ENCODE results near the gene THRB. TPM values are rescaled to one million over a fixed set of nuclear protein-coding genes. Genes with fewer than 3 reads are reported as not detected.

The THRB gene
- polyA plus RNA-seq, 3 donors: 27.1 to 31.1 (median 28.1) TPM

DNA sequence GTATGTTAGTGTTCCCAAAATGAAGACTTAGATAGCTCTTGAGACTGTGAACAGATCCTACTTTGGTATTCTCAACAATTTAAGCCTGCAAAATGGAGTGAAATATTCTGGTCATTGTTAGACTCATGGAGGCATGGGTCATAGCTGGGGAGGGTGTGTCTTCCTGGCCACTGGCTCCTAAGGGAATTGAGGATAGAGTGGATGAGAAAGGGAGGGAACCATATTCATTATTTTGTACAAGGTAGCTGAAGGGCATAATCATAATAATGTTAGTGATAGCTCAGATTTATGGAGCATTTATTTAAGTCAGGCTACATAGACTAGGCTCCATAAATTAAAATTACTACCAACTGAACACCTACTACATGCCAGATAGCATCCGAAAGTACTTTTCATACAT, 295.9 kb downstream of the THRB start:
- no peak for DNase-seq (ENCODE audit: low read depth in 3 of 3, low spot score in 2 of 3)

DNA sequence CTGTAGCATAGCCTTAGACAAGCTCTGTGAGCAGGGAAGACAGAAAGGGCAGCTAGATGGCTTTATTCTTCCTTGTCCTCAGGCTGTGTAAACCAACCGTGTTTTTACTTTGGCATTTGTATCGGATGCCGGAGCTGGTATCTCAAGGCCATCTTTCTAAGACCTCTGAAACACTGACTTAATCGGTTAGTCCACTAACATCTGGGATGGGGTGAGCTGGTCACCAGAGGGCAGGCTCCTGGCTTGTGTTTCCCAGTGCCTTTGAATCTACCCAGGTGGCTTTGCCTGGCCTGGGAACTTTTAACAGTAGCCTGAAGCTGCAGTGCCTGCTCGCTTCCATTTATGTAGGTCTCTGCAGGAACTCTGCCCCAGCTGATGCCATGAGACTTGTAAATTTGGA, 296.8 kb downstream of the THRB start:
- DNase-seq (ENCODE audit: low read depth in 3 of 3, low spot score in 2 of 3): no peak

DNA sequence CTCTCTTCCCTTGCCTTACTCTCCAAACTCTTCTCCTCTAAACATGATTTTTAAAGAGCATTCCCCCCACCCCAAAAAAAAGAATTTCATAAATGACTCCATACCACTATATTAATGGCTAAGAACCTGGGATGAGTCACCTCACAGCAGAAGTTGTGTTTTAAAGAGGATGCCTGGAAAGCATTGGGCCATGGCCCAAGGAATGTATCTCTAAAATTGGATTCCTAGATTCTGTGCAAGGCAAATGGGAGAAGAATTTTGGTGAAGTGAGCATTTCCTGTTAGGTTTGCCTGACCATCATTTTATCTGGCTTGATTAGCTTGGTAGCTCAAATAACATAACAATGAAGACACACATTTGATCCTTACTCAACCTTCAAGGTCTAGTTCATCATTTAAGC, 298.1 kb downstream of the THRB start:
- DNase-seq (ENCODE audit: low read depth in 3 of 3, low spot score in 2 of 3): no peak

DNA sequence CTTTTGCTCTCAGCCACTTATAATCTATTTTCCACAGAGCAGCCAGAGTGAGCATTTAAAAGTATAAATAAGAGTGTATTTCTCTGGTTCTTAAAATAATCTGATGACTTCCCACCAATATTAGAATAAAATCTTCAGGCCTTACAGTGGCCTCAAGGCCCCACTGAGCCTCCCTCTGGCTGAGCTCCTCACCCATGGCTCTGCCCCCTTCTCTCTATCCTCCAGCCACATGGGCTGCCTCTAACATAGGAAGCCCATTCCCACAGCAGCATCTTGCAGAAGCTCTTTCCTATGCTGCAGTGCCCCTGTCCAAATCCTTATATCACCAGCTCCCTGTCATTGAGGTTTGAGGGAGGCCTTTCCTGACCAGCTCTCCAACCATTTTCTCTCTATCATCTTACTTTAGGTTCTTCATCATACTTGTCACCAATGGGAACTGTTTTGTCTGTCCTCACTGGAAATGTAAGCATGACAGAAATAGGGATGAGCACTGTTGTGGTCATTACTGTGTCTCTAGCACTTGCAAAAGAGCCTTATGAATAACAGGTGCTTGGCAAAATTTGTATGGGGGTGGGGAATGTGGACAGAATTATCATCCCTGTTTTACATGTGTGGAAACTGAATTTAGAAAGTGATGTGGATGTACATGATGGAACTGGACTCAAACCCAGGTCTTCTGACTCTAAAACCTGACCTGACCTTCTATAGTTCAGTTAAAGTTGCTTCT, 299.0 kb downstream of the THRB start:
- DNase-seq (ENCODE audit: low read depth in 3 of 3, low spot score in 2 of 3): no peak

DNA sequence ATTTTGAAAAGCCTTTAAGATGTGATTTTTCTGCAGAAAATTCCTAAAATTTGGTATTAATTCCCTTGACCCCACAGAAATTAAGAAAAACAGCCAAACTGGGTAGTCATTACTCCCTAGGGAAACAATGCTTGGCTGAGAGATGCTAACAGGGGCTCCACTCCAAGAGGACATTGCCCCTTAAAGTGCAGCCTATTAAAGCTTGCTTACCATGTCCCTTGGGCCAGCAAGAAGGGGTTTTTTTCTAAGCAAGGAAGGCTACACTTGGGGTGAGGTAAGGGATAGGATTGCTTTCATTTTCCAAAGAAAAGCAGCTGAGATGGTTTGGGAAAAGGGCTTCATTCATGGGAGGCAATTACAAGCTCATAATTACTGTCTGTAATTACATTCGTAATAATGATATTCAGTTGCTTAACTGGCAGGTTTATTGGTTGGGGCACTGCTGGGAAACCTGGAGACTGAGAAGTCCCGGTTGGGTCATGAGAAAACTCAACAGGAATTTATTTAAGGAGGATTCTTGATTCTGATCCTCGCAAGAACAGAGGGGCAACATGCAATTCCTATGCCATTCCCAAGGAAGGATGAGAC, 302.1 kb downstream of the THRB start:
- no peak for DNase-seq (ENCODE audit: low read depth in 3 of 3, low spot score in 2 of 3)

DNA sequence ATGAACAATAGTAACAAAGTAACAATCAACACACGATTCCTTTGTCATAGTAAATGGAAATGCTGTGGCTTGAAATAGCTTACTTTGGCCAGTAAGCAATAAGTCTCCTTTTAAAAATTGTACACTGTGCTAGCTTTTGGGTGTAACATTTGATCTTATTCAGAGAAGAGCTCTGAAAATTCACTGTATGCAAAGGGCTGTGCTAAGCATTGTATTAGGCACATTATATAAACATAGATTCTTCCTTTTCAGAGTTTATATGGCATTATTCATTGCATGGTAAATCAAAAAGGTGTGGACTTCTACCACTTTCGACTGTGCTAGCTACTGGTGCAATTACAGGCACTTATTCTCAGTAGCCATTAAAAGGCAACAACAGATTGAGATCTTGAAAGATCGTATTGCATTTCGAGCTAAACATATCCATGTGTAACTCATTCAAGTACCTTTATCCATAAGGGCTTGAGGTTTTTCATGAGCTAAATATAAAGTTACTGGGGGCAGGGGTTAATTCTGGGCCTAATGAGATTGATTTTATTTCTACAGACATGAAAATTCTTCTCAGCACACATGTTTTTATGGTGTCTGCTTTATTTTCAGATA, 302.7 kb downstream of the THRB start:
- no peak for DNase-seq (ENCODE audit: low read depth in 3 of 3, low spot score in 2 of 3)

DNA sequence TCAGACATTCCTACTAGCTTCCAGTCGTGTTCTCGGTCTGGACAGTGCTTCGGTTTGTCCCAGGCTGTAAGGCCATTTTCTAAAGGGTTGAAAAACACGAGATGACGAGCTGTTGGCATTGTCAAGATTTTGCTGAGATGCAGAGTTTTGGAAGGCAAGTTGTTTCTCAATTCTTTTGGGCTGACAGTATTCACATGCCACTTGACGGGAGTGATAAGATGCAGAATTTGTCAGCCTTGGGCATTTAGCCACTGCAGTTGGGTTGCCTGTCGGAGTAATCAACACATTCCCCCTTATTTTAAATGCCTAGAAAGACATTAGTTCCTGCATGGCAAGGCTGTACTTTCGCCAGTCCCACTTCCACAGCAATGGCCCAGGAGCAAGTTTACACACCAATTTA, 304.4 kb downstream of the THRB start:
- DNase-seq (ENCODE audit: low read depth in 3 of 3, low spot score in 2 of 3): no peak

DNA sequence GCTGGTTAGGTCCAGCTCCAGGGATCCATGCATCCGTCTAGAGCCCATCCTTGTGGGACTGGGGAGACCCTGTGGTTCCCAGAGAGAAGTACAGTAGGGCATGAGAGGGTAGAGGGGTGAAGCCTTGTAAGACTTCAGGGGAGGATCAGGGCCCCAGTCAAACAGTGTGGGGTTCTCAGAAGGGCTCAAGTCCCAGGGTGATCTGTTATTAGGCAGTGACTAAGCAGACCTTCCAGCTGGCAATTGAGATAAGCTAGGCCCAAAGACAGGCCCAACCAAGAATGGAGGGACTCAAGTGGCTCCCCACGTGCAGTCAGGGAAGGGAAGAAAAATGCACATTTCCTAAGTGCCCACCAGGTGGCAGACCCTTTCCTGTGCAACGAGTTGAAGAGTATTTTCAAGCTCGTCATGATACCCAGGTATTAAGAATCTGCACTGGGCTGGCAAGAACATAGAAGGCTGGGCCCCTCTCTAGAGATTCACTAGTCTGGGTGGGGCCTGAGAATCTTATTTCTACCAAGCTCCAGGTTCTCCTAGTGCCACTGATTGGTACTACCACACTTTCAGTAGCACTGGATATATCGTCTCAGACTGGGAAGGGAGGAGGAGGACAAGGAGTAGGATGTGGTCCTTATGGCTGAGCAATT, 308.8 kb downstream of the THRB start:
- peak in 2 of 3 donors; percentile 12 to 15 for DNase-seq (ENCODE audit: low read depth in 3 of 3, low spot score in 2 of 3)

DNA sequence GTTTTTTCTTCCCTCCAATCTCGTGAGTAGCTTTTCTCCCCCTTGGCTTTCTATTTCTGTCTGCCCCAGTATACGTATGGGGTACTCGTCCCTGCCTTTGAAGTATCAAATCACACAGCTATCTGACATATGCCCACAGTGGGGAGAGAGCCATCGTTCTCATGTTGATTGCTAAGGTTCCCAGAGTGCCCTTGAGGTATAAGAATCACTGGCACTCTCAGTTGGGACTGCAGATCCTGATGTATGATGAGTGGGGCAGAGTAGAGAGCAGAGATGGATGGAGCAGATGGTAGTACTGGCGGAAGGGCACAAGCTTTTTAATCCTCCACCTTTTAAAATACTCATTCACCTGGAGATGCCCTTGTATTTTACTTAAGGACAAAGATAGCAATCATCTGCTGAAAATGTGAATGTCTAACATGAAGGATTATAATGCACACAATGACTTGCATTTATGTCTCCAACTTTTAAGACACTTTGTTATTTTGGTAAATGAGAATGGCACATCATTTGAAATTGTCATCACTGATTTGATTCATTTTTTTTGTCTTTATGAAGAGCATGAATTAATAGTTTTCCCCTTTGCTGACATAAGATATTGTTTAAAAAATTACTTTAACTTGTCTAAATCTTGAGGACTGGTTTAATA, 310.0 kb downstream of the THRB start:
- DNase-seq (ENCODE audit: low read depth in 3 of 3, low spot score in 2 of 3): no peak

DNA sequence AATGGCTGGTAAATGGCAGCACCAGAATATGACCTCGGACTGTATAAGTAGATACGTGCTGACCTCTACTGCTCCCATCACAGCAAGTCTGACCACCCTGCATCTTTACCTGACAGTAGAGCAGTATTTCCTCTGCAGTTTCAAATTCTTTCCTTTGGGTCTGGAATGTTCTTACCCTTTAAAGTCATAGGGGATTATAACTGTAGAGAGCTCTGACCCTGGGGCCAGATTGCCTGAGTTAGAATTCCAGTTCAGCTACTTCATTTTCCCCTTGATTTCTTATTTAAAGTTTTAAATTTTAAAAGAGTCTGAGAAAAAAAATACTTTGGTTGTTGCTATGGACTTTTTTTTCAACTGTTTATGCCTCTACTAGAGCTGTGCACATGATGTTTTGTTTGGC, 311.9 kb downstream of the THRB start:
- no peak for DNase-seq (ENCODE audit: low read depth in 3 of 3, low spot score in 2 of 3)

DNA sequence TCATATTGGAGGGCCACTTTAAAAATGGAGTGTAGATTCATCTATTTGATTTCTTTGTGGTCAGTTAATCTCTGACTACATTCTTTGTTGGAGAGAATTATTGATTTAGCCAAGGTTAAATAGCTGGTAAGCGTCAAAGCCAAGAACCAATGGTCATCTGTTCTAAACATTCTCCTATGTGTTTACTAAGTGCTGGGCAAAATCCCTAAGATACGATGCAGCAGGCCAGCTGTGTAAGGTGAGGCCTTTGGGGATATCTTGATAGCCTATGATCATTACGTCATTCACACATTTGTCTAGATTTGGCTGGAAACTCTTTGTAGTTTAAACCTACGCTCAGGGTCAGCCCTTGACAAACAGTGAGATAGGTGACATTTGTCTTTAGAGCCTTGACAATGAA, 313.4 kb downstream of the THRB start:
- no peak for DNase-seq (ENCODE audit: low read depth in 3 of 3, low spot score in 2 of 3)

DNA sequence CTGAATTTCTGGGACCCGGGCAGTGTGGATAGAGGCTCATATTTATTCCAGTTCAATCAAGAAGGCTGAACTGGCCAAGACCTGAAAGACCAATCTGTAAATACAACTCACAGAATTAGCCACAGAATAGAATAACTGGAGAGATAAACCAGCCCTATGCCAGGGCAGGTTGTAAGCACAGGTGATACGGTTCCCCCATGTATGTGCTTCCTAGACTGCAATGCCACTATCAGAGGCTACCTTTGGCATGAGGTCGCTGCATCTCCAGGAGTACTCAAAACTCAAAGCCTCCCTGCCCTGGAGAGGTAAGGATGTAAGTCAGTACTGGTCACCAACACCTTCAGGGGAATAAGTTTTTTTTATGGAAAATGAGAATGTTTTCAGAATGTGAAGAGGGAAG, 314.0 kb downstream of the THRB start:
- DNase-seq (ENCODE audit: low read depth in 3 of 3, low spot score in 2 of 3): no peak

DNA sequence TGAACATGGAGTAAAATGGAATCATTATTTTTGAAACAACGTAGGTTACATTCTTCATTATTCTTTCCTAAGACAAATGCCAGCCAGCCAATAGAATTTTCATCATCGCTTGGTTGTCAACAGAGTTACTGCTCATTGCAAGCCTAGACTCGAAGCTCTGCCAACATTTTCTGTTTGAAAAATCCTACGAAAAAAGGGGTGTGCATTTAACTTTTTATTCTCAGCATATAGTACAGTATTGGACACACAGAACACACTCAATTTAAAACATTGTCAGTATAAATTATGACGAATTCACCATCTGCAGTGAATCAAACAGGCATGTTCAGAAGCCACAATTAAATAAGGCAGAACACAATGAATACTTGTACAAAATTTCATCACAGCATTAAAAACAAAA, 317.4 kb downstream of the THRB start:
- DNase-seq (ENCODE audit: low read depth in 3 of 3, low spot score in 2 of 3): no peak

DNA sequence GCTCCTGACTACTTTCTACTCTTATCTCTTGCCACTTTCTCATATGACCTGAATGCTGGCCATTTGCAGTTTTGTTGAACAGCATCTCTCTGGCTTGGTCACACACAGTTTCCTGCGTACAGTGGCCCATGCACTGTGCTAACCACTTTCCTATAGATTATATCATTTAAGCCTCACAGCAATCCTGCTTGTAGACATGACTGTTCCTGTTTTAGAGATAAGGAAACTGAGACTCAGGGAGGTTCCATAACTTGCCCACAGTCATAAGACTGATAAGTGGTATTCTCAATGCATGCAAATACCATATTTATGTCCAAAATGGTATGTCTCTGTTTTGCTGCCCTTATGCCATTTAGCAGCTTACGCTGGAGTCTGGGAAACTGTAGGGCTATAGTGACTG, 320.0 kb downstream of the THRB start:
- no peak for DNase-seq (ENCODE audit: low read depth in 3 of 3, low spot score in 2 of 3)

DNA sequence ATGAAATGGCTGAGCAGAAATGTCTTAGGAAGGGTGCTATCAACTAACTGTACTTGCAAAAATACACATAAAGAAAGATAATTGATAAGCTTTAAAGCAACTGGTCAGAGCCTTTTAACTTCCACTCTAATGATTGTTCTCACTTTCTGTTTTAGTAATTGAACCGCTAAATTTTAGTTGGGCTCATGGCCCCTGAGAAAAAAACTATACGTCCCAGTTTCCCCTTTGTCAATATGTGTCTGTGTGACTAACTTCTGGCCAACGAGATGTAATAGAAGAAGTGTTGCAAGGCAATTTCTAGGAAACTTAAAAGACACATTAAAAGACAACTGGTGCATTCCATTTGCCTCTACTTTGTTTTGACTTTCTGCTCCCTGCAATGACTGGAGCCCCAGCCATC, 325.7 kb downstream of the THRB start:
- DNase-seq (ENCODE audit: low read depth in 3 of 3, low spot score in 2 of 3): no peak

DNA sequence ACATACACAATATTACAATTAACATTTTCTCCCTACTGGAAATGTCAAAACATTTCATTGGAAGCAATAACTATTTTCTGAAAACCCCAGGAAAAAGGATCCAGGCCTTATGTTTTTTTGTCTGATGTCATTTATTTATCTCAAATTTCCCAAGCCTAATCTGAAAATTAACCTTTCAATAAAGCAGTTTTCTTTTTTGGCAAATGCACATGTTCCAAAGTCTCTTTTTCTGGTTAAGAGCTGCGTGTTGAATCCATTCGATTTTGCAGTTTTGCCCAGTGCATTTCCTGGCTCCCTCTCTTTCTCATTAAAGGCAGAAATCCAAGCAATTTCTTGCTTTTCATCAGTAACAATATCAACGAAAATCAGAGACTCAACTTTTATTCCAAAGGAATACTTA, 327.2 kb downstream of the THRB start:
- DNase-seq (ENCODE audit: low read depth in 3 of 3, low spot score in 2 of 3): no peak

DNA sequence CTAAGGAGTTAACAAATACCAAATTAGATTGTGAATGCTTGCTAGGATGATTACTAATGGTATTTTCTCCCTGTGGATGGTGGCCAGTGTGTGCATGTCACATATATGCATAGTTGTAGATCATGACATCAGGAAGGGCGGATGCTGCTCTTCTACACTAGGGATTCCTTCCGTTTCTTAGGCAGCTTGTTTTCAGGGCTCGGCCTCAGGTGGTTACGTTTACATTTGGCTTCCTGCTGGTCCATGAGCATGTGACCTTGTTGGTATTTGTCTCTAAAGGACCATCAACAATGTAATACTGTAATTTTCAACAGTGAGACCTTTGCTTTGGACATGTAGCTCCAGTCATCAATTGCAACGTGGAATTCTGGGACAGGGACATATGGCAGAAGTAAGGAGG, 328.1 kb downstream of the THRB start:
- no peak for DNase-seq (ENCODE audit: low read depth in 3 of 3, low spot score in 2 of 3)

DNA sequence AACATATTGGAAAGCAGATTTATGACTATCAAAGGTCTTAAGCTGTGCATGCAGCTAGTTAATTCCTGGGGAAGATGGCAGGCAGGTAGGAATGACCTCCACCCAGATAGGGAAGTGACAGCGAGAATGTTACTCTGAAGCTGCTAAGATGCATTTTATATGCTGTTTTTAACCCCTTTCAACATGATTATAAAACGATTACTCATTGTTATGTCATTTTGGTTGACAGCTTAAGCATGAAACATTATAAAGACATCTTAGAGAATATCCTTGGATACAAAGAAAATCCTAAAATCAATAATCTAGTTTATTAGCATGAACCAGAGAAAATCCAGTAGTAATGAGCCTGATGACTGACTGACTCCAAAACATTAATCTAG, 329.1 kb downstream of the THRB start:
- DNase-seq (ENCODE audit: low read depth in 3 of 3, low spot score in 2 of 3): no peak

DNA sequence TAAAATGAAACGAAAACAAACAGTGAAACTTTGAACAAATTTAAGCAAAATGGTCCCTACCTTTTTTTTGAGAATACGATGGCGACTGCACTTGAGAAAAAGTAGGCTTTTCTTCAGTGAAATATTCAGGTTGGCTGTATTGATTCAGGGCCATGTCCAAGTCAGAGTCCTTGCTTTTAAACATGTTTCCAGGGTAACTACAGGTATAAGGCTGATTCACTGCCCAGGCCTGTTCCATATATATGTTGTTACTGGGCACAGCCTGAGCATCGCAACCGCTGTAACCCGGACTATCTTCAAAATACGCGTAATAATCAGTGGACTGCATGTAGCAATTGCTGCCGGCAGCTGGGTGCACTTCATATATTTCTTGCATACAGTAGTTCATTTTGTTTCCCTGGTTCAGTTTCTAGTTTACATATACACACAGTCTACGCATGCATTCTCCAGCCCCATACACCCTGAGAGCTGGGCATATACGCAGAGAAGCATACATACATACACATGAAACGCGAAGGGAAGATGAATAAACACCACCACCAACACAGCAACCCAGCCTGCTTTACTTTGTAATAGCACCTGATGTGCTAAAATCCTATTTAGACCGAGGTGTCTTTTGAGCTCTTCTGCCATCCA, 329.6 kb downstream of the THRB start:
- DNase-seq (ENCODE audit: low read depth in 3 of 3, low spot score in 2 of 3): no peak

DNA sequence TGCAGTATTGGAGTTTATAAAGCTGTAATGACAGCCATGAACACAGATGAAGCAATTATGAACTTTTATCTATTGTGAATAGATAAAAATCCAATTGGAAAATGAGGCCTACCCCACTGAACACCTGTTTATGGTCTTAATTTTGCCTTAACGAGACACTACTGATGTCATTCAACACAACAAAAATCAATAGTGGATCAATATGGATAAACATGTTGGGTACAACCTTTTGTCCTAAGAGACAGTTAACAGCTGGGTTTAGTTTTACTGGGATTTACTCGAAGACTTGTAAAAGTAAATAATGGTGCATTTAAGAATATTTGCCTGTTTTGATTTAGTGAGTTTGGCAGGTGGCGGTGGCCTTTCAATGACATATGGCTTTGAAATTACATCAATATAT, 331.7 kb downstream of the THRB start:
- no peak for DNase-seq (ENCODE audit: low read depth in 3 of 3, low spot score in 2 of 3)

DNA sequence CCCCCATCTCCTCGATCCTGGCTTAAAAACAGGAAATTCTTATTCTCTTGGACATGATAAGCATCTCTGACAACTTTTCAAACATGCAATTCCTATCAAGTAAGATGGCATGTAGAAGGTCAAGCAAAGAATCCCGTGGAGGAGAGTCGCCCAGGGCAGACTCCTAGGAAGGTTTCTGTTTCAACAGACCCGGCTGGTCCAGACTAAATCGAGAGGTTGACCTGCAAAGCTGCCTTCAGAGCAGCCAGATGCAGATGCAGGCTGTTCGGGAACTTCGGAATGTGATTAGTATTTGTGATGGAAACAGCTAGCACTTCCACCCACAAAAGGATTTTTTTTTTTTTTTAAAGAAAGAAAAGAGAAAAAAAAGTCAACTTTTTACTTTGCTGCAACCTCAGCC, 332.8 kb downstream of the THRB start:
- no peak for DNase-seq (ENCODE audit: low read depth in 3 of 3, low spot score in 2 of 3)
